LoVo (cell line): ENCODE data around the gene PPL.

Experiments
- DNase-seq: peaks from one replicate; pipeline ENCODE4 v3.0.0-alpha.2; 2016; ENCODE audit warnings: low spot score

Gene PPL

GRCh38 chr16:4859900-4860255 lies 77.1 kb downstream of the PPL start:
- DNase-seq: no peak

- no peak for DNase-seq
Measured at GRCh38 chr16:4859190-4859899, 77.6 kb downstream of the PPL start.

- no peak for DNase-seq
Measured at GRCh38 chr16:4855804-4856203, 81.1 kb downstream of the PPL start.

- no peak for DNase-seq
Measured at GRCh38 chr16:4855371-4855770, 81.6 kb downstream of the PPL start.

- DNase-seq: peak; percentile 52
Measured at GRCh38 chr16:4852221-4852872, 84.6 kb downstream of the PPL start.

GRCh38 chr16:4850211-4850610 lies 86.7 kb downstream of the PPL start:
- DNase-seq: no peak

- DNase-seq: peak; percentile 41
Measured at GRCh38 chr16:4847774-4848587, 89.0 kb downstream of the PPL start.

GRCh38 chr16:4846901-4847773 lies 89.8 kb downstream of the PPL start, which contains the start of the genes GLYR1 and UBN1:
GLYR1 (minus strand) TSS chr16:4847288; CDS start chr16:4847265, 23 bp downstream.
UBN1 (plus strand) TSS chr16:4847481; CDS start chr16:4852918, 5,437 bp downstream.
- DNase-seq: peak; percentile 97

- DNase-seq: peak; percentile 23
Measured at GRCh38 chr16:4846503-4846900, 90.4 kb downstream of the PPL start.

GRCh38 chr16:4840984-4841383 lies 96.0 kb downstream of the PPL start:
- DNase-seq: no peak

- no peak for DNase-seq
Measured at GRCh38 chr16:4839942-4840341, 97.0 kb downstream of the PPL start.

GRCh38 chr16:4837733-4838501 lies 99.0 kb downstream of the PPL start:
- DNase-seq: no peak

- DNase-seq: no peak
Measured at GRCh38 chr16:4836727-4837126, 100.2 kb downstream of the PPL start.

GRCh38 chr16:4833584-4833983 lies 103.4 kb downstream of the PPL start:
- DNase-seq: no peak

- DNase-seq: no peak
Measured at GRCh38 chr16:4832698-4833343, 104.1 kb downstream of the PPL start.
